Thoracic aorta (tissue), 2 donors: ENCODE measurements around the gene RANBP2. TPM values are rescaled to one million over a fixed set of nuclear protein-coding genes. Genes with fewer than 3 reads are reported as not detected.

Experiments used
- ATAC-seq: fragments of 150-250 bp; one replicate; pipeline ENCODE4 v1.8.0; 2017; ENCODE audit warnings: low read depth; ENCODE audit not compliant: insufficient number of reproducible peaks, low FRiP score
- DNase-seq: peaks from one replicate; pipeline ENCODE4 v3.0.0-alpha.2; 2020; ENCODE audit warnings: low spot score
- H3K27ac ChIP-seq, 2 donors: fragments of 200-600 bp; sonication (generic); 1 replicate in 1 of 2; 2 replicates in 1 of 2; pipeline ENCODE4 v1.5.1; 2016; ENCODE audit warnings: mild to moderate bottlenecking in 2 of 2, moderate library complexity in 2 of 2
- H3K27me3 ChIP-seq: fragments of 200-600 bp; sonication (generic); replicated peaks from 2 replicates; pipeline ENCODE4 v1.6.0; 2016; ENCODE audit warnings: mild to moderate bottlenecking; ENCODE audit not compliant: insufficient read depth
- H3K36me3 ChIP-seq: fragments of 200-600 bp; sonication (generic); one replicate; pipeline ENCODE4 v1.5.1; 2016
- H3K4me1 ChIP-seq, 2 donors: fragments of 200-600 bp; sonication (generic); 1 replicate in 1 of 2; 2 replicates in 1 of 2; pipeline versions ENCODE4 v1.5.1 to v1.6.0; 2016; ENCODE audit warnings: low read depth in 2 of 2, mild to moderate bottlenecking in 1 of 2; ENCODE audit not compliant: control insufficient read depth in 1 of 2
- H3K4me3 ChIP-seq: fragments of 200-600 bp; sonication (generic); 2 replicates; pipeline ENCODE4 v1.5.1; 2016; ENCODE audit warnings: mild to moderate bottlenecking
- H3K9me3 ChIP-seq: fragments of 200-600 bp; sonication (generic); 2 replicates; pipeline ENCODE4 v1.5.1; 2016
- CTCF ChIP-seq: fragments of 200-600 bp; sonication (generic); IDR thresholded peaks from one replicate; pipeline ENCODE4 v1.5.1; 2019; ENCODE audit warnings: antibody characterized with exemption
- total RNA-seq, 2 donors: library from RNA; depleted of rRNA; stranded (reverse); fragments of >200 nt; gene quantifications; one replicate each; pipeline versions ENCODE4 v1.1.0 to v1.2.3, GENCODE V29; 2016

RANBP2 gene
- total RNA-seq, 2 donors from 2014 or later = 56.5 to 86.2 TPM

GRCh38 chr2:108806371-108807113, 87.3 kb downstream of the RANBP2 start:
- DNase-seq (no peak), ATAC-seq (no peak)
- no peaks in the 10 kb centered on the region for H3K4me1 ChIP-seq
- H3K9me3 ChIP-seq = peaks cover 6% of the 10 kb centered on the region
- H3K4me3 ChIP-seq = no peak overlapping the region
- no peak overlapping the region for H3K27ac ChIP-seq
- H3K27me3 ChIP-seq = no peaks in the 10 kb centered on the region
- H3K36me3 ChIP-seq = peaks cover 4% of the 10 kb centered on the region
- TF ChIP-seq CTCF = no peak

- Histone ChIP-seq H3K4me1 (no peaks in the 10 kb centered on the region), H3K4me3 (no peak overlapping the region), H3K36me3 (no peaks in the 10 kb centered on the region), H3K27ac (no peak overlapping the region), H3K27me3 (no peaks in the 10 kb centered on the region), H3K9me3 (peaks cover 6% of the 10 kb centered on the region)
- ATAC-seq = no peak
- no peak for TF ChIP-seq CTCF
- DNase-seq = no peak
These were observed 90.7 kb downstream of the RANBP2 start for GRCh38 chr2:108809936-108810335.

GRCh38 chr2:108810993-108811957, 92.0 kb downstream of the RANBP2 start:
- H3K27me3 ChIP-seq = no peaks in the 10 kb centered on the region
- peaks cover 2% of the 10 kb centered on the region for H3K36me3 ChIP-seq
- peaks cover 6% of the 10 kb centered on the region for H3K9me3 ChIP-seq
- no peak for TF ChIP-seq CTCF
- no peak overlapping the region for H3K4me3 ChIP-seq
- DNase-seq = no peak
- H3K4me1 ChIP-seq = no peaks in the 10 kb centered on the region
- no peak for ATAC-seq
- no peak overlapping the region for H3K27ac ChIP-seq

GRCh38 chr2:108813732-108814131, 94.5 kb downstream of the RANBP2 start:
- Histone ChIP-seq H3K4me3 (no peak overlapping the region), H3K27me3 (no peaks in the 10 kb centered on the region), H3K27ac (no peak overlapping the region), H3K4me1 (no peaks in the 10 kb centered on the region), H3K36me3 (peaks cover 6% of the 10 kb centered on the region), H3K9me3 (peaks cover 6% of the 10 kb centered on the region)
- TF ChIP-seq CTCF = no peak
- DNase-seq (no peak), ATAC-seq (no peak)

GRCh38 chr2:108820482-108820881, 101.2 kb downstream of the RANBP2 start:
- no peak for DNase-seq
- no peaks in the 10 kb centered on the region for H3K4me1 ChIP-seq
- ATAC-seq = no peak

More at GRCh38 chr2:108820482-108820881, 101.2 kb downstream of the RANBP2 start:
- Histone ChIP-seq H3K4me3 (no peak overlapping the region), H3K36me3 (peaks cover 6% of the 10 kb centered on the region), H3K27me3 (no peaks in the 10 kb centered on the region), H3K9me3 (no peaks in the 10 kb centered on the region), H3K27ac (no peak overlapping the region)
- no peak for TF ChIP-seq CTCF
